Muscle of arm (tissue), 12 donors: Measurements from ENCODE around the gene JAG2. TPM values are rescaled to one million over a fixed set of nuclear protein-coding genes. Genes with fewer than 3 reads are reported as not detected.

ENCODE experiments used
- DNase-seq: peaks from one replicate; pipeline ENCODE4 v3.0.0-alpha.2; 2013
- polyA plus RNA-seq, 12 donors: library from polyadenylated mRNA; unstranded; fragments of 120-200 nt; gene quantifications; one replicate each; pipeline ENCODE4 v1.2.1, GENCODE V29; 2013; ENCODE audit not compliant: insufficient read length in 12 of 12

Gene JAG2
- polyA plus RNA-seq, 12 donors = 23.7 to 54.1 (median 34.0) TPM; not detected in 1

GRCh38 chr14:105093431-105094192 lies 75.0 kb downstream of the JAG2 start:
- peak; percentile 73 for DNase-seq

GRCh38 chr14:105093038-105093430 lies 75.5 kb downstream of the JAG2 start:
- peak; percentile 57 for DNase-seq

DNA sequence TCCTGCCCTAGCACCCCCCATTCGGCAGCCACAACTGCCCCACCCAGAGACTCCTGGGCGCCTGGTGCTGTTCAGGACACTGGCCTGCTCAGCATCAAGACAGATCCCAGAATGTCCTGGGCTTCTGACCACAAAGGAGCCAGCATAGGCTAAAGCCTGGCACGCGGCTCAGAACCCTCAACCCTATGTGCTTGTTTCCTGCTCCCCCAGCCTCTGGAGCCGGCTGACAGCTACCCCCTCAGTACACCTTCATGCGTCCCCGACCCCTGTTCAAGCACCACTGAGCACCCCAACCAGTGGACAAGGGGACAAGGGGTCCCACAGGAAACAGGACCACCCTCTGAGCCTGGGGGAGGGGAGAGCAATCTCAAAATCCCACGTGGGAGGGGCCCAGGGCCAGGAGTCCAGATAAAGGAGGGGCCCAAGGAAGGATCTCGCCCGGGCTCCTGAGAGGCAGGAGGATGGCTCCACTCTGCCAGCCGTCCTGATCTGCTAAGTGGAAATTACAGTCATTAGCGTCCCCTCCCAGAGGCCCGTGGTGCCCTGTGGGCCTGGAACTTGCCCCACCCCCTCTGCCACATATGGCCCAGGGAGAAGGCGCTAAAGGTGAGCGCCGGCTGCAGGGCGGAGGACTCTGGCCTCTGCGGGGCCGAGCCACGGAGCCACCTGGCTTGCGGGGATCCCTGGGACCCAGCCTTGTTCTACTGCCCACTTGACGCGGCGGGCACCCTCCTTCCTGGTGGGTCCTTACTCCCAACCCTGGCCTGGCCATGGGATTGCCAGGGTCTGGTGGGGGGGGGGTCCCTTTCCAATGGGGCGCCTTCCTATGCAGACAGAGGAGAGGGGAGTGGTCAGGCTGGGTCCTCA lies 76.2 kb downstream of the JAG2 start:
- DNase-seq = no peak

- DNase-seq = no peak
These were observed 76.9 kb downstream of the JAG2 start for GRCh38 chr14:105091517-105092170.

GRCh38 chr14:105091054-105091516 lies 77.5 kb downstream of the JAG2 start:
- no peak for DNase-seq

Other genes with a start within 250 kb of the JAG2 start
- gene PLD4, start 243.9 kb downstream of the JAG2 start, polyA plus RNA-seq = 10 to 100 TPM in 1 of 12 donors, 1 to 10 TPM in 10, not detected in 1; 2.6 to 20.5 (median 3.7) TPM
- gene AHNAK2, start 190.4 kb downstream of the JAG2 start, polyA plus RNA-seq = 10 to 100 TPM in 9 of 12 donors, 1 to 10 TPM in 2, not detected in 1; 6.4 to 35.1 (median 14.8) TPM
- 1 to 10 TPM in 11 of 12 donors, not detected in 1; 2.9 to 6.7 (median 4.6) TPM for gene CLBA1, start 183.0 kb downstream of the JAG2 start, polyA plus RNA-seq
- 10 to 100 TPM in 11 of 12 donors, not detected in 1; 11.5 to 23.7 (median 15.7) TPM for gene CDCA4, start 147.7 kb downstream of the JAG2 start, polyA plus RNA-seq
- 1 to 10 TPM in 1 of 12 donors, under 1 TPM in 9, not detected in 2; 0.49 to 2.2 (median 0.69) TPM for gene GPR132, start 103.3 kb downstream of the JAG2 start, polyA plus RNA-seq
- 10 to 100 TPM in 9 of 12 donors, 1 to 10 TPM in 2, not detected in 1; 9.6 to 21.3 (median 12.9) TPM for gene NUDT14, start 12.5 kb upstream of the JAG2 start, polyA plus RNA-seq
- 10 to 100 TPM in 11 of 12 donors, not detected in 1; 26.5 to 43.9 (median 36.3) TPM for gene BTBD6, start 79.8 kb upstream of the JAG2 start, polyA plus RNA-seq
- 10 to 100 TPM in 11 of 12 donors, not detected in 1; 19.7 to 28.2 (median 21.4) TPM for gene BRF1, start 132.2 kb upstream of the JAG2 start, polyA plus RNA-seq
- gene PACS2, start 146.0 kb upstream of the JAG2 start, polyA plus RNA-seq = 100 to 1,000 TPM in 1 of 12 donors, 10 to 100 TPM in 10, not detected in 1; 67.5 to 107 (median 84.6) TPM
- gene TEX22, start 229.8 kb upstream of the JAG2 start, polyA plus RNA-seq = 1 to 10 TPM in 5 of 12 donors, under 1 TPM in 5, not detected in 2; 0.11 to 2.3 (median 0.94) TPM